HFF-Myc (cell line): ENCODE data around the gene IREB2.

ENCODE experiments used
- DNase-seq: peaks from one replicate; pipeline ENCODE4 v3.0.0-alpha.2; 2011; ENCODE audit warnings: low read depth; ENCODE audit errors: extremely low read depth
- H3K4me3 ChIP-seq: replicated peaks from 2 replicates; pipeline ENCODE4 v1.5.1; 2011; ENCODE audit warnings: low read depth, mild to moderate bottlenecking, control low read depth, low read length
- CTCF ChIP-seq: IDR thresholded peaks from 2 replicates; pipeline ENCODE4 v1.5.1; 2012; ENCODE audit warnings: mild to moderate bottlenecking, low read depth, low read length, control low read depth; ENCODE audit errors: missing control alignments

IREB2 gene

GRCh38 chr15:78406016-78406585, 31.9 kb upstream of the IREB2 start:
- DNase-seq = no peak
- H3K4me3 ChIP-seq = no peak overlapping the region
- TF ChIP-seq CTCF = no peak

- DNase-seq = peak; percentile 37
- TF ChIP-seq CTCF = no peak
- no peak overlapping the region for H3K4me3 ChIP-seq
Measured at GRCh38 chr15:78407608-78408354, 30.2 kb upstream of the IREB2 start.

GRCh38 chr15:78408355-78408640, 29.7 kb upstream of the IREB2 start:
- no peak for TF ChIP-seq CTCF
- DNase-seq = peak; percentile 49
- no peak overlapping the region for H3K4me3 ChIP-seq

- no peak for DNase-seq
- no peak for TF ChIP-seq CTCF
- H3K4me3 ChIP-seq = no peak overlapping the region
Measured at GRCh38 chr15:78408961-78409360, 29.1 kb upstream of the IREB2 start.

- H3K4me3 ChIP-seq = no peak overlapping the region
- DNase-seq = no peak
- no peak for TF ChIP-seq CTCF
Measured at GRCh38 chr15:78411061-78411460, 27.0 kb upstream of the IREB2 start.

- no peak overlapping the region for H3K4me3 ChIP-seq
- DNase-seq = no peak
- TF ChIP-seq CTCF = no peak
Measured at GRCh38 chr15:78414621-78415250, 23.3 kb upstream of the IREB2 start.
